ENCODE measurements around the gene CLDN16.
A peak's percentile ranks its signal among the peaks of the same experiment; 100 is the strongest.

CLDN16 gene

GRCh38 chr3:190387578-190388213 is at the start of gene CLDN16:
Gene CLDN16 (plus strand): TSS chr3:190388163. CDS start chr3:190388330, 167 bp downstream.
- DNase-seq (ENCODE audit: low spot score): no peak

GRCh38 chr3:190338717-190339116 is 49.2 kb upstream of the CLDN16 start:
- no peak for DNase-seq (ENCODE audit: low spot score)

- DNase-seq (ENCODE audit: low spot score): no peak
Measured at GRCh38 chr3:190339130-190339529, 48.8 kb upstream of the CLDN16 start.

GRCh38 chr3:190340071-190340470 is 47.9 kb upstream of the CLDN16 start:
- no peak for DNase-seq (ENCODE audit: low spot score)

- DNase-seq (ENCODE audit: low spot score): peak; percentile 65
Measured at GRCh38 chr3:190345027-190345821, 42.7 kb upstream of the CLDN16 start.

- DNase-seq (ENCODE audit: low spot score): no peak
Measured at GRCh38 chr3:190345878-190346277, 42.1 kb upstream of the CLDN16 start.

GRCh38 chr3:190346541-190346940 is 41.4 kb upstream of the CLDN16 start:
- DNase-seq (ENCODE audit: low spot score): no peak

- no peak for DNase-seq (ENCODE audit: low spot score)
Measured at GRCh38 chr3:190352861-190353457, 35.0 kb upstream of the CLDN16 start.

- no peak for DNase-seq (ENCODE audit: low spot score)
Measured at GRCh38 chr3:190356246-190356645, 31.7 kb upstream of the CLDN16 start.

- DNase-seq (ENCODE audit: low spot score): no peak
Measured at GRCh38 chr3:190357468-190357867, 30.5 kb upstream of the CLDN16 start.

GRCh38 chr3:190359813-190360212 is 28.1 kb upstream of the CLDN16 start:
- DNase-seq (ENCODE audit: low spot score): peak; percentile 24

- DNase-seq (ENCODE audit: low spot score): no peak
Measured at GRCh38 chr3:190360228-190360627, 27.7 kb upstream of the CLDN16 start.

GRCh38 chr3:190361791-190362190 is 26.2 kb upstream of the CLDN16 start:
- DNase-seq (ENCODE audit: low spot score): no peak

GRCh38 chr3:190362258-190362657 is 25.7 kb upstream of the CLDN16 start:
- no peak for DNase-seq (ENCODE audit: low spot score)

GRCh38 chr3:190366133-190366532 is 21.8 kb upstream of the CLDN16 start:
- no peak for DNase-seq (ENCODE audit: low spot score)

- DNase-seq (ENCODE audit: low spot score): no peak
Measured at GRCh38 chr3:190368881-190369280, 19.1 kb upstream of the CLDN16 start.

GRCh38 chr3:190369668-190370295 is 18.2 kb upstream of the CLDN16 start:
- no peak for DNase-seq (ENCODE audit: low spot score)

GRCh38 chr3:190370369-190370768 is 17.6 kb upstream of the CLDN16 start:
- no peak for DNase-seq (ENCODE audit: low spot score)

GRCh38 chr3:190371152-190371551 is 16.8 kb upstream of the CLDN16 start:
- DNase-seq (ENCODE audit: low spot score): no peak

- no peak for DNase-seq (ENCODE audit: low spot score)
Measured at GRCh38 chr3:190375246-190375645, 12.7 kb upstream of the CLDN16 start.

GRCh38 chr3:190375671-190376070 is 12.3 kb upstream of the CLDN16 start:
- DNase-seq (ENCODE audit: low spot score): no peak

- DNase-seq (ENCODE audit: low spot score): peak; percentile 73
Measured at GRCh38 chr3:190378240-190378891, 9.6 kb upstream of the CLDN16 start.

Measured in AG20443 (cell line).